ENCODE measurements around the gene WBP2. TPM values are rescaled to one million over a fixed set of nuclear protein-coding genes. Genes with fewer than 3 reads are reported as not detected.
A peak's percentile ranks its signal among the peaks of the same experiment; 100 is the strongest.

WBP2 gene
- total and polyA plus RNA-seq, 2 of the 13 experiments (the other 11 are each of a cell fraction or from before 2014, with no cell fraction given) = 29.2 to 29.5 TPM

DNA sequence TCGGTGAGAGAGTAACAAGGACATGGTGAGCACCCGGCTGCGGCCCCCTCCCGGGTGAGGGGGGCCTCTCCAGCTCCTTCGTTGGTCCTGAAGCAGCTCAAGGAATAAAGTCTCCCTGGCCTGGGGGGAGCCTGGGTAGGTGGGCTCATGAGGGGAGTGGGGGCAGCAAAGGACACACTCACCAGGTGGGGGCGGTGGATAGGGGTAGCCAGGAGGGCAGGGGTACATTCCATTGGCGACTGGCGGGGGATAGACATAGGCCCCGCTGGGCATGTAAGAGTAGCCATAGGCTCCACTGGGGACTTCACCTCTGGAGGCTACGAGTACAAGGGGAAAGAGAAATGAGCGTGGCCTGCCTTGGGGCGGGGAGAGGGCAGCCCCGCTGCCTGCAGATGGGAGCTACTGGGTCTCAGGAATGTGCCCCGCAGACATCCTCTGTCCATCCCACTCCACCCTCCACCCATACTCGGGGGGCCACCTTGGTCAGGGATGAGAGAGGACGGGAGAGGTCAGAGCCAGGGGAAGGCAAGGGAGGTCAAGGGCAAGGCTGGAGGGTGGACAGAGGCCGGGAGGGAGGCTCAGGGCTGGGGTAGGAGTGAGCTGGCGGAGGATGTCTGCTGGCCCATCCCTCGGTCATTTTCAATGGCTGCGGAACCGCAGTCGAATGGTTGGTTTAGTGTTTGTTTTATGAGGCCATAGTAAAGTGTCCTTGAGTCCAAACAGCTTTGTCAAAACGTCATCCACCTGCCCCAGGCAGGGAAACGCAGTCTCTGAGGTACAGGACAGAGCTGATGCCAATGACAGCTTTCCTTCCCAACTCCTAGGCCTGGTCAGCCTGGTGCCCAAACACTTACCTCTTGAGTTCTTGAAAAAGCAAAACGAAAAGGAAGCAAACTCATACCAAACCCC is 7.3 kb downstream of the WBP2 start (continued):
- TF ChIP-seq, protein P1, sequence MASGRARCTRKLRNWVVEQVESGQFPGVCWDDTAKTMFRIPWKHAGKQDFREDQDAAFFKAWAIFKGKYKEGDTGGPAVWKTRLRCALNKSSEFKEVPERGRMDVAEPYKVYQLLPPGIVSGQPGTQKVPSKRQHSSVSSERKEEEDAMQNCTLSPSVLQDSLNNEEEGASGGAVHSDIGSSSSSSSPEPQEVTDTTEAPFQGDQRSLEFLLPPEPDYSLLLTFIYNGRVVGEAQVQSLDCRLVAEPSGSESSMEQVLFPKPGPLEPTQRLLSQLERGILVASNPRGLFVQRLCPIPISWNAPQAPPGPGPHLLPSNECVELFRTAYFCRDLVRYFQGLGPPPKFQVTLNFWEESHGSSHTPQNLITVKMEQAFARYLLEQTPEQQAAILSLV (CRISPR knock-in tag; IDR thresholded peaks at IDR 0.05; ENCODE audit: borderline replicate concordance) = 0 out of 2 replicates have a peak, but pooled peaks have one; percentile 15
- TF ChIP-seq HNF4G (IDR thresholded peaks at IDR 0.05; ENCODE audit: borderline replicate concordance, low read depth, low read length) (no peak), HNF4G (CRISPR knock-in tag; IDR thresholded peaks at IDR 0.05; ENCODE audit: borderline replicate concordance, low read depth) (no peak), ZNF607 (CRISPR knock-in tag; IDR thresholded peaks at IDR 0.05; ENCODE audit: borderline replicate concordance) (no peak), ZNF672 (CRISPR knock-in tag; IDR thresholded peaks at IDR 0.05) (no peak; the same call in 1 of the 2 replicates), MEIS1 (CRISPR knock-in tag; IDR thresholded peaks at IDR 0.05; ENCODE audit: borderline replicate concordance) (no peak), BHLHE40 (IDR thresholded peaks at IDR 0.05; ENCODE audit: low read length) (no peak), ZNF274 (CRISPR knock-in tag; IDR thresholded peaks at IDR 0.05) (0 out of 2 replicates have a peak, but pooled peaks have one; percentile 19), MAFF (IDR thresholded peaks at IDR 0.05; ENCODE audit: low read depth, low read length) (no peak), MIER2 (CRISPR knock-in tag; IDR thresholded peaks at IDR 0.05) (no peak)
- TF ChIP-seq, protein P2, sequence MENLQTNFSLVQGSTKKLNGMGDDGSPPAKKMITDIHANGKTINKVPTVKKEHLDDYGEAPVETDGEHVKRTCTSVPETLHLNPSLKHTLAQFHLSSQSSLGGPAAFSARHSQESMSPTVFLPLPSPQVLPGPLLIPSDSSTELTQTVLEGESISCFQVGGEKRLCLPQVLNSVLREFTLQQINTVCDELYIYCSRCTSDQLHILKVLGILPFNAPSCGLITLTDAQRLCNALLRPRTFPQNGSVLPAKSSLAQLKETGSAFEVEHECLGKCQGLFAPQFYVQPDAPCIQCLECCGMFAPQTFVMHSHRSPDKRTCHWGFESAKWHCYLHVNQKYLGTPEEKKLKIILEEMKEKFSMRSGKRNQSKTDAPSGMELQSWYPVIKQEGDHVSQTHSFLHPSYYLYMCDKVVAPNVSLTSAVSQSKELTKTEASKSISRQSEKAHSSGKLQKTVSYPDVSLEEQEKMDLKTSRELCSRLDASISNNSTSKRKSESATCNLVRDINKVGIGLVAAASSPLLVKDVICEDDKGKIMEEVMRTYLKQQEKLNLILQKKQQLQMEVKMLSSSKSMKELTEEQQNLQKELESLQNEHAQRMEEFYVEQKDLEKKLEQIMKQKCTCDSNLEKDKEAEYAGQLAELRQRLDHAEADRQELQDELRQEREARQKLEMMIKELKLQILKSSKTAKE (CRISPR knock-in tag; IDR thresholded peaks at IDR 0.05; ENCODE audit: borderline replicate concordance) = no peak
- TF ChIP-seq, protein P3, sequence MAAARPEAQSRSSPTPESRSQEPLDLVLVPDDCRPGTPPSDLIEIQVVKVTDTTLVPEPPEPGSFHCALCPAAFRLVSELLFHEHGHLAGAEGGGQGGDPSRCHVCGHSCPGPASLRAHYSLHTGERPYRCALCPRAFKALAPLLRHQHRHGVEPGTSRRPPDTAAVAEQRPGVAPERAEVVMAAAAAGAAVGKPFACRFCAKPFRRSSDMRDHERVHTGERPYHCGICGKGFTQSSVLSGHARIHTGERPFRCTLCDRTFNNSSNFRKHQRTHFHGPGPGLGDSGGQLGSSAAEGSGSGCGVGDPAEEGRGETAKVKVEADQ (CRISPR knock-in tag; IDR thresholded peaks at IDR 0.05; ENCODE audit: borderline replicate concordance) = 0 out of 2 replicates have a peak, but pooled peaks have one; percentile 30

All from HepG2 (cell line).